Thoracic aorta (tissue), 2 donors: ENCODE measurements around the gene UBE2A. TPM values are rescaled to one million over a fixed set of nuclear protein-coding genes. Genes with fewer than 3 reads are reported as not detected.

Experiments
- ATAC-seq: fragments of 150-250 bp; one replicate; pipeline ENCODE4 v1.8.0; 2017; ENCODE audit warnings: low read depth; ENCODE audit not compliant: insufficient number of reproducible peaks, low FRiP score
- DNase-seq: peaks from one replicate; pipeline ENCODE4 v3.0.0-alpha.2; 2020; ENCODE audit warnings: low spot score
- H3K27ac ChIP-seq, 2 donors: fragments of 200-600 bp; sonication (generic); 1 replicate in 1 of 2; 2 replicates in 1 of 2; pipeline ENCODE4 v1.5.1; 2016; ENCODE audit warnings: mild to moderate bottlenecking in 2 of 2, moderate library complexity in 2 of 2
- H3K27me3 ChIP-seq: fragments of 200-600 bp; sonication (generic); replicated peaks from 2 replicates; pipeline ENCODE4 v1.6.0; 2016; ENCODE audit warnings: mild to moderate bottlenecking; ENCODE audit not compliant: insufficient read depth
- H3K36me3 ChIP-seq: fragments of 200-600 bp; sonication (generic); one replicate; pipeline ENCODE4 v1.5.1; 2016
- H3K4me1 ChIP-seq, 2 donors: fragments of 200-600 bp; sonication (generic); 1 replicate in 1 of 2; 2 replicates in 1 of 2; pipeline versions ENCODE4 v1.5.1 to v1.6.0; 2016; ENCODE audit warnings: low read depth in 2 of 2, mild to moderate bottlenecking in 1 of 2; ENCODE audit not compliant: control insufficient read depth in 1 of 2
- H3K4me3 ChIP-seq: fragments of 200-600 bp; sonication (generic); 2 replicates; pipeline ENCODE4 v1.5.1; 2016; ENCODE audit warnings: mild to moderate bottlenecking
- H3K9me3 ChIP-seq: fragments of 200-600 bp; sonication (generic); 2 replicates; pipeline ENCODE4 v1.5.1; 2016
- total RNA-seq, 2 donors: library from RNA; depleted of rRNA; stranded (reverse); fragments of >200 nt; gene quantifications; one replicate each; pipeline versions ENCODE4 v1.1.0 to v1.2.3, GENCODE V29; 2016
- TF ChIP-seq, protein P1 (sequence below): fragments of 200-600 bp; sonication (generic); IDR thresholded peaks from one replicate; pipeline ENCODE4 v1.5.1; 2019; ENCODE audit warnings: antibody characterized with exemption

Gene UBE2A
- total RNA-seq, 2 donors from 2014 or later: 37.4 to 50.7 TPM

DNA sequence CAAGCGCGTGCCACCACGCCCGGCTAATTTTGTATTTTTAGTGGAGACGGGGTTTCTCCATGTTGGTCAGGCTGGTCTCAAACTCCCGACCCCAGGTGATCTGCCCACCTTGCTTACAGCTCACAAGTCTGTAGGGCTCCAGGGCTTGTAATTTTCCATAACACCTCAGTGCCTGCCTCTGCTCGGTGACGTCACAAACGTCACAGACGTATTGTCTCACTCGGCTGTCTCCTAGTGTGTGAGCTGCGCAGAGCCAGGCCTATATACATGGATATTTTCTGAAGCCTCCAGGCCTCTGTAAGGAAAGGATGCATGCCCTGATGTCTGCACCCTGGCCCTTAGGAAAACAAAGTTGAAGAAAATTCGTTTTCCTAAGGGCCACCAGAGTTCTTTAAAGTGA is 40.4 kb downstream of the UBE2A start:
- no peak overlapping the region for H3K27ac ChIP-seq
- TF ChIP-seq, protein P1, sequence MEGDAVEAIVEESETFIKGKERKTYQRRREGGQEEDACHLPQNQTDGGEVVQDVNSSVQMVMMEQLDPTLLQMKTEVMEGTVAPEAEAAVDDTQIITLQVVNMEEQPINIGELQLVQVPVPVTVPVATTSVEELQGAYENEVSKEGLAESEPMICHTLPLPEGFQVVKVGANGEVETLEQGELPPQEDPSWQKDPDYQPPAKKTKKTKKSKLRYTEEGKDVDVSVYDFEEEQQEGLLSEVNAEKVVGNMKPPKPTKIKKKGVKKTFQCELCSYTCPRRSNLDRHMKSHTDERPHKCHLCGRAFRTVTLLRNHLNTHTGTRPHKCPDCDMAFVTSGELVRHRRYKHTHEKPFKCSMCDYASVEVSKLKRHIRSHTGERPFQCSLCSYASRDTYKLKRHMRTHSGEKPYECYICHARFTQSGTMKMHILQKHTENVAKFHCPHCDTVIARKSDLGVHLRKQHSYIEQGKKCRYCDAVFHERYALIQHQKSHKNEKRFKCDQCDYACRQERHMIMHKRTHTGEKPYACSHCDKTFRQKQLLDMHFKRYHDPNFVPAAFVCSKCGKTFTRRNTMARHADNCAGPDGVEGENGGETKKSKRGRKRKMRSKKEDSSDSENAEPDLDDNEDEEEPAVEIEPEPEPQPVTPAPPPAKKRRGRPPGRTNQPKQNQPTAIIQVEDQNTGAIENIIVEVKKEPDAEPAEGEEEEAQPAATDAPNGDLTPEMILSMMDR: no peak
- no peak for DNase-seq

DNA sequence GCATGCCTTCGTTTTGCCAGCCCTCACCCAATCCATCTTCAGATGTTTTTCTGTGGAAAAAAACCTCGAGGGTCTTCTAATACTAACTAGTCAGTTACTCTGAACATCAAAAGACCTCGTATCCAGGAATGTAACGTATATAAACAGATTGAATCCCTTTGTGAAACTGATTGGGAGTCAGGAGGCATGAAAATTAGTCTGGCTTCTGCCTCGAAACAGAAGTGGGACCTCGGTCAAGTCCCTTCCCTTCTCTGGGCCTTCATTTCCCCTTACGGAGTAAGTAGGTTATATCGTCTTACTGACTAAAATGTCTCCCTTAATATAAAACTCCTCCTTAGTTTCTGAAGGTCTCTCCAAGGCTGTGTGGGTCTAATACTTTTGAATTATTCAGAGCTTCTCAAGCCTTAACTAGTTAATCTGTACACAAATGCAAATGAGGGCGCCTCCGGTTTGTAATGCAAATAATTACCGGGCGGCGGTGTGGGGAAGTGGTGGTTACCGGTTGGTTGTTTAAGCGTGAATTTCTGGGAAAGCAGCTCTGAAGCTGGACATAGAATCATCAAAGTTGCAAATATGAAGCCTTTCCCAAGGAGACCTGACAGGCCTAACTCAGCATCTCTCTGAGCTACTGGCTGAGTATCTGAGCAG is 43.3 kb downstream of the UBE2A start:
- Histone ChIP-seq H3K9me3 (no peaks in the 10 kb centered on the region), H3K4me3 (no peak overlapping the region), H3K27ac (no peak overlapping the region), H3K4me1 (no peaks in the 10 kb centered on the region), H3K36me3 (no peaks in the 10 kb centered on the region), H3K27me3 (no peaks in the 10 kb centered on the region)
- ATAC-seq (no peak), DNase-seq (no peak)
- TF ChIP-seq, protein P1: no peak

More for the DNA sequence above, 40.4 kb downstream of the UBE2A start:
- H3K9me3 ChIP-seq: no peaks in the 10 kb centered on the region
- no peaks in the 10 kb centered on the region for H3K4me1 ChIP-seq
- no peak for ATAC-seq
- no peaks in the 10 kb centered on the region for H3K36me3 ChIP-seq
- no peaks in the 10 kb centered on the region for H3K27me3 ChIP-seq
- H3K4me3 ChIP-seq: no peak overlapping the region

DNA sequence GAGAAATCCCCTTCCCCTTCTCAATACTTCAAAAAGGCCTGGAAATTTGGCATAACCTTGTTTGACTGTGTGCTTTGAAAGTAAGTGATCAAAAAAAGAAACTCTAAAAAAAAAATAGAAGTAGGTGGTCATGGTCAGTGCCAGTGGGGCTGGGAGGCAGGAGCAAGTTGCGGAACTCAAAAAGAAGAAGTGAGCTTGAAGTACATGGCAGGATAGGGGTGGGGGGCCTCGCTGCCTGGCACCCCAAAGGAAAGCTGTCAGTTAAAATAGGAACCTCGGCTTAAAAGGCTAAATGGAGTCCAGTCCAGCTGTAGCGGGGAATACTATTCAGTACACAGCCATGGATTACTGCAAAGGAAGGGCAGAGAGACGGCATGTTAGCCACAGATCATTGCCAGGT is 44.1 kb downstream of the UBE2A start:
- Histone ChIP-seq H3K36me3 (no peaks in the 10 kb centered on the region), H3K4me1 (no peaks in the 10 kb centered on the region), H3K4me3 (no peak overlapping the region), H3K27ac (no peak overlapping the region), H3K9me3 (no peaks in the 10 kb centered on the region), H3K27me3 (no peaks in the 10 kb centered on the region)
- no peak for DNase-seq
- ATAC-seq: no peak
- TF ChIP-seq, protein P1: no peak

DNA sequence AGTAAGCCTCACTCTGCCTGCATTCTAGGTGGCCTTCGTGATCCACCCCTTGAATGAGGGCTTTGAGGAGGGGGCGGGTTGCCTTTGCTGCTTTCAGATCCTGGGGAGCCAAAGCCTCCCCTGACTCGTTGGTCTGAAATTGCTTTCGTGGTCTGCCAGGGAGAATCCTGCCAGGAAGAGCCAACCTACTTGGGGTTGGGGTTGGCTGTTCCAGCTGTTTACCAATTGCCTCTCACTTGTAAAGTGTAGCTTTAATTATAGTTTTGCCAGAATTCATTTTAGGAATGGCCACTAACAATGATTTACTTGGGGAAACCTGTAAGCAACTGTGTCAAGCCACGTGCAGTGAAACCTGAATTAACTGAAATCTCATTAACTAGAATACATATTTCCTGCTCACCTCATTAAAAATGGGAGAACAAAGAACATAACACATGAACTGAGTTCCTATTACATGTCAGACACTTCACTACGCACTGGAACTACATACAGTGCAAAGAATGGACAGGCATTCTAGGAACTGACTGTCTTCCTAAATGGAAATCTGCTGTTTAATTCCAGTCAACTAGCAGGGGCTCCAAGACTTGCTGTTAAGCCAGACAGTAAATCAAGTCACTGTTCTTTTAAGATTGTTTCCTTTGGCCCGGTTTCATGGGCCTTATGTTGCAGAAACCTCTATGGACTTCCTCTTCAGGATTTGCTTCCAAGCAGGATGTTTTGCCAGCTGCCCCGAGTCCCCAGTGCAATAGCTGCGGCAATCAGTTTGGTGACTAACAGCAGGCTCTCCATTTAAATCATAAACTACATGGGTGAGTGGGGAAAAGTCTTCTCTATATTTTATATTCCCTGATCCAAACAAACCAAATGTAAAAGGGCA is 48.2 kb downstream of the UBE2A start:
- ATAC-seq: no peak
- no peak overlapping the region for H3K4me3 ChIP-seq
- DNase-seq: no peak

DNA sequence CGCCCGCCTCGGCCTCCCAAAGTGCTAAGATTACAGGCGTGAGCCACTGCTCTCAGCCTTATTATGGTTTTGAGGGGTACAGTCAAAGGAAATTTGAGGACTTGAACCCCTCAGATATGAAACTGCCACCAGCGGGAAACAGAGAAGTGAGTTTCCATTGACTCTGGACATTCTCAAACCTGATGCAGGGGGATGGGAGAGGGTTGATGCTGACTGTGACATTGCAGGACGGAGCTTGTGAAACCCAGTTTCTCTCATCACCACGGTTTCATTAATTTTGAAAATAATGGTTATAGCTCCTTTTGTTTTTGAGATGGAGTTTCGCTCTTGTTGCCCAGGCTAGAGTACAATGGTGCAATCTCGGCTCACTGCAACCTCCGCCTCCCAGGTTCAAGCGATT is 50.1 kb downstream of the UBE2A start:
- TF ChIP-seq, protein P1: no peak
- H3K27ac ChIP-seq: no peak overlapping the region
- no peaks in the 10 kb centered on the region for H3K27me3 ChIP-seq
- no peaks in the 10 kb centered on the region for H3K36me3 ChIP-seq
- no peaks in the 10 kb centered on the region for H3K4me1 ChIP-seq
- no peak overlapping the region for H3K4me3 ChIP-seq
- ATAC-seq (no peak), DNase-seq (no peak)
- H3K9me3 ChIP-seq: no peaks in the 10 kb centered on the region

More for the DNA sequence above, 48.2 kb downstream of the UBE2A start:
- Histone ChIP-seq H3K27me3 (no peaks in the 10 kb centered on the region), H3K36me3 (no peaks in the 10 kb centered on the region), H3K9me3 (no peaks in the 10 kb centered on the region), H3K27ac (no peak overlapping the region), H3K4me1 (no peaks in the 10 kb centered on the region)
- TF ChIP-seq, protein P1: no peak
